Testis (tissue), 3 donors: ENCODE measurements around the gene TMED6. TPM values are rescaled to one million over a fixed set of nuclear protein-coding genes. Genes with fewer than 3 reads are reported as not detected.

Experiments used
- DNase-seq: peaks from one replicate; pipeline ENCODE4 v3.0.0-alpha.2; 2019
- H3K27ac ChIP-seq, 2 donors: fragments of 200-600 bp; sonication (generic); one replicate each; pipeline ENCODE4 v1.5.1; 2019
- H3K27me3 ChIP-seq: fragments of 200-600 bp; sonication (generic); one replicate; pipeline ENCODE4 v1.5.1; 2019
- H3K36me3 ChIP-seq: fragments of 200-600 bp; sonication (generic); one replicate; pipeline ENCODE4 v1.5.1; 2017; ENCODE audit warnings: low read depth; ENCODE audit errors: missing control alignments
- H3K4me1 ChIP-seq: fragments of 200-600 bp; sonication (generic); one replicate; pipeline ENCODE4 v1.5.1; 2019
- H3K4me3 ChIP-seq, 2 donors: fragments of 200-600 bp; sonication (generic); one replicate each; pipeline ENCODE4 v1.5.1; 2017 to 2019
- H3K9me3 ChIP-seq: fragments of 200-600 bp; sonication (generic); one replicate; pipeline ENCODE4 v1.5.1; 2017
- POLR2A ChIP-seq: fragments of 450-650 bp; IDR thresholded peaks from one replicate; pipeline ENCODE4 v1.6.1; 2017; ENCODE audit warnings: antibody characterized with exemption, mild to moderate bottlenecking, moderate library complexity
- WGBS, 2 donors: methylation state at CpG; one replicate each; pipeline ENCODE4 v1.1.5; 2018; 5-methylcytosine and 5-hydroxymethylcytosine counted together
- intact Hi-C: fragments of 100-400 bp; cut with DNase I; formaldehyde crosslinking; loops from one replicate; pipeline ENCODE4 v1.15.1; 2023; ENCODE audit warnings: low total_unique reads
- polyA plus RNA-seq: library from polyadenylated mRNA; stranded (reverse); fragments of 350-450 nt; fragmentation: Illumina TruSeq; extraction: RNeasy Lipid Tissue Mini Kit (QIAGEN cat#74804); gene quantifications from one replicate; pipeline ENCODE4 v1.2.3, GENCODE V29; 2014; ENCODE audit warnings: low read depth, low replicate concordance; ENCODE audit not compliant: insufficient read depth
- total RNA-seq, 2 donors: library from RNA; depleted of rRNA; stranded (reverse); fragments of >200 nt; gene quantifications; one replicate each; pipeline ENCODE4 v1.2.3, GENCODE V29; 2016
- TF ChIP-seq, protein P1 (sequence below), 3 experiments: fragments of 450-650 bp in 2 of 3; fragments of 200-600 bp in 1 of 3; sonication (generic) in 1 of 3; IDR thresholded peaks; one replicate each; pipeline ENCODE4 v1.5.1; 2016 to 2019; ENCODE audit warnings: antibody characterized with exemption in 3 of 3, mild to moderate bottlenecking in 2 of 3, moderate library complexity in 1 of 3

The TMED6 gene
- total and polyA plus RNA-seq, 3 donors from 2014 or later = 1.4 to 1.6 TPM; not detected in 1

DNA sequence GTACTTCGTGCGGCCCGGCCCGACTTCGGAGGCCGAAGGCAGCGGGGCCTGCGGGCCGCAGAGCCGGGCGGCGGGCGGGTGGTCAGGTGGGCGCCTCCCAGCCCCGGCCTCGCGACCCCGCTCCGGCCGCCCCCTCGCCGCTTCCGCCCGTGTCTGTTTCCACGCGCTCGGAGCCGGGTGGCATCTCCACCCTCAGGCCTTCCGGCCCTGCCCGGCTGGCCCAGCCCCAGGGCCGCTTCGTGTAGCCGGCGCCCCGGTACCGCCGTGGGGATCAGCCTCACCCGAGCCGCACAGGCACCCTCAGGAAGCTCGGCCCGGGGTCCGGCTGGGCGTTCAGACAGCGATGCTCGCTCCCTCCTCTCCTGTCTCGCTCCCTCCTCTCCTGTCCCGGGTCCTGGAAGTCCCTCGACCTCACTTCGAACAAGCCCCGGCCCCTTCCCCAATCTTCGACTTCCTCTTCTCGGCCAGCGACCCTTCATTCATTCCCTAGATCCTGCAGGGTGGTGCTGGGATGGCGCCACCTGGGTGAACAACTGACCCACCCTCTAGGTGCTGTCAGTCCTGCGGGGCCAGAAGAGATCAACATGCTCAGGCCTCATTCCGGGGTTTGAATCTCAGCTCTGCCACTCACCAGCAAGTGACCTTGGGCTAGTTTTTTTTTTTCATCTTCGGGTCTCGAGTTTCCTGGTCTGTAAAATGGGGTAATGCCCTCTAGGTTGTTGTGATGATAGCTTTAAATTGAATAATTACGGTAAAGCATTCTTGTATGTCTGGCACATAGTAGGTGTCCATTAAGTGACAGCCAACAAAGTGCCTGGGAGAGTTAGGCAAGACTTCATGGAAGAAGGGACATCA, 39.8 kb downstream of the TMED6 start:
- WGBS, 2 donors = 1 to 4% methylated on average over 12 to 37 of the region's 59 CpGs
- TF ChIP-seq, protein P1, sequence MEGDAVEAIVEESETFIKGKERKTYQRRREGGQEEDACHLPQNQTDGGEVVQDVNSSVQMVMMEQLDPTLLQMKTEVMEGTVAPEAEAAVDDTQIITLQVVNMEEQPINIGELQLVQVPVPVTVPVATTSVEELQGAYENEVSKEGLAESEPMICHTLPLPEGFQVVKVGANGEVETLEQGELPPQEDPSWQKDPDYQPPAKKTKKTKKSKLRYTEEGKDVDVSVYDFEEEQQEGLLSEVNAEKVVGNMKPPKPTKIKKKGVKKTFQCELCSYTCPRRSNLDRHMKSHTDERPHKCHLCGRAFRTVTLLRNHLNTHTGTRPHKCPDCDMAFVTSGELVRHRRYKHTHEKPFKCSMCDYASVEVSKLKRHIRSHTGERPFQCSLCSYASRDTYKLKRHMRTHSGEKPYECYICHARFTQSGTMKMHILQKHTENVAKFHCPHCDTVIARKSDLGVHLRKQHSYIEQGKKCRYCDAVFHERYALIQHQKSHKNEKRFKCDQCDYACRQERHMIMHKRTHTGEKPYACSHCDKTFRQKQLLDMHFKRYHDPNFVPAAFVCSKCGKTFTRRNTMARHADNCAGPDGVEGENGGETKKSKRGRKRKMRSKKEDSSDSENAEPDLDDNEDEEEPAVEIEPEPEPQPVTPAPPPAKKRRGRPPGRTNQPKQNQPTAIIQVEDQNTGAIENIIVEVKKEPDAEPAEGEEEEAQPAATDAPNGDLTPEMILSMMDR (IDR thresholded peaks at IDR 0.05) = no peak
- TF ChIP-seq POLR2A = no peak
- DNase-seq = peak; percentile 51
- intact Hi-C loops = no loop called here
- Histone ChIP-seq H3K36me3 (no peaks in the 10 kb centered on the region), H3K27me3 (no peaks in the 10 kb centered on the region), H3K4me3 (peak overlapping the region; percentile 82 to 96), H3K4me1 (peaks cover 9% of the 10 kb centered on the region), H3K27ac (peak overlapping the region; percentile 64 to 89), H3K9me3 (no peaks in the 10 kb centered on the region)

DNA sequence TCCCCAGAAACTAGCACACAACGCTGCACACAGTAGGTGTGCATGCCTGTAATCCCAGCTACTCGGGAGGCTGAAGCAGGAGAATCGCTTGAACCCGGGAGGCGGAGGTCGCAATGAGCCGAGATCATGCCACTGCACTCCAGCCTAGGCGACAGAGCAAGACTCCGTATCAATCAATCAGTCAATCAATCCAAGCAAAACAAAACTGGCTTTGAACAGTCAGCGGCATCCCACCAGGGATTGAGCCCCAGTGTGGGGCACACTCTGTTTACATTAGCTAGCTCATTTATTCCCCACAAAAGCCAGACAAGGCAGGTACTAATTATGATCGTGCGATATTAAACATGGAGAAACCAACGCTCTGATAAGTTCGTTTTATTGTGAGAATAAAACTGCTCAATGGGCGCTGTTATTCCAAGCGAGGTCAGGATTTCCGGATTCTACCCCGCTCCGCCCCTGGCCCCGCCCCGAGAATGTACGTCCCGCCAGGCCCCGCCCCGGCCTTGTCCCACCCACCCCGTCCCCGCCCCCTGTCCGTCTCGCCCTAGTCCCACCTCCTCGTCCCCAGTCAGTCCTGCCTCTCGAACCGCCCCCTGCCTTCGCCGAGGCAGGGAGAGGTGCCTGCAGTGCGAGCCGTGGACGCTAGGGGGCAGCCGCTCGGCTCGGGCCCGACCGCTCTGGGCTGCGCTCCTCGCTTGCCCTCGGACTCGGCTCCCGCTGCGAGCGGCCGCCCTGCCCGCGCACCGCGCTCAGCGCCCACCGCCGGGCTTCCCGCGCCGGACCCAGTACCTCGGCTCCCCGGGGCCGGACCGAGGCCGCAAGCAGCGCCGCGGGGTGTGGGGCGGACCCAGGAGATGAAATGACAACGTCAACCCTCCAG, 40.7 kb downstream of the TMED6 start, which contains the start of gene VPS4A:
Gene VPS4A (plus strand): TSS at position 698 of the 880 bp plus-strand sequence. CDS start 162 bp downstream, at position 860.
- intact Hi-C loops = no loop called here
- Histone ChIP-seq H3K9me3 (no peaks in the 10 kb centered on the region), H3K27me3 (no peaks in the 10 kb centered on the region), H3K4me3 (peak within 1 kb of the TSS; percentile 82 to 96), H3K36me3 (no peaks in the 10 kb centered on the region), H3K4me1 (peaks cover 9% of the 10 kb centered on the region), H3K27ac (peak within 1 kb of the TSS; percentile 64 to 89)
- TF ChIP-seq, protein P1 (IDR thresholded peaks at IDR 0.05) = peak; percentile 88 to 96 (median 93)
- no peak for TF ChIP-seq POLR2A
- DNase-seq = peak; percentile 98
- 12 to 28% methylated on average over 17 to 42 of the region's 70 CpGs for WGBS, 2 donors

DNA sequence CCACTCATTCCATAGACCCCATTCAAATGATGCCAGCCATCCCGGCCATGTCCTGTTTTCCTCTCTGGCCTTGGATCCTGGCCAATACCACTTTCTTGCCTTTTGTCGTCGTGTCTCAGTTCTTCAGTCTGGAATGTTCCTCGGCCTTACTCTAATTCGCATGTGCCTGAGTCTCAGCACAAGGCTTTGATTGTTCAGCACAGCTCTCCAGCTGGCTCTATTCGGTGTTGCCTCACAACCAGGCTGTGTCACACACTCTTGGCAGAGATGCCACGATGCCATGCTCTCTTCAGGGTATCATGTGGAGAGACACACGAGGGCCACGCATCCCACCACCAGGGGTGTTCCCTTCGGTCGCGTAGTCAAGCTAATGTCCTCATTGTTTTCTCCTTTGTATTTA, 42.3 kb downstream of the TMED6 start:
- WGBS, 2 donors = 77 to 80% methylated on average over 12 of the region's 12 CpGs
- Histone ChIP-seq H3K4me1 (peaks cover 9% of the 10 kb centered on the region), H3K4me3 (no peak overlapping the region), H3K27ac (no peak overlapping the region), H3K36me3 (no peaks in the 10 kb centered on the region), H3K9me3 (no peaks in the 10 kb centered on the region), H3K27me3 (no peaks in the 10 kb centered on the region)
- no peak for DNase-seq
- intact Hi-C loops = no loop called here
- no peak for TF ChIP-seq POLR2A
- TF ChIP-seq, protein P1 (IDR thresholded peaks at IDR 0.05) = no peak

DNA sequence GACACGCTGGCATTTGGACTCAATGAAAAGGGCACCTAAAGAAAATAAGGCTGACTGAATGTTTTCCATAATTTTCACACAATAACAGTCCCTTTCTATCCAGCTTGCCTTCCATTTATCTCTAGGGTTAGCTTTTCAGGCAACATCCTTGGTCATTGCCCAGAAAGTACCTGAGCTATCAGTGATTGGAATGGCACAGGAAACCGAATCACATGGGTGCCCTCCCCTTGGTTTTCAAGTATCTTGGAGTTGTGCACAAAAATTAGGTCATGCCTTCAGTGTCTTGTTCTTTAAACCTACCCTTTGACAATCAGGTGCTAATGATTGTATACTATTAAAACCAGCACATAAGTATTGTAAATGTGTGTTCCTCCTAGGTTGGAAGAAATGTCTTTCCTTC, 43.7 kb downstream of the TMED6 start:
- DNase-seq = no peak
- peaks cover 9% of the 10 kb centered on the region for H3K4me1 ChIP-seq
- intact Hi-C loops = no loop called here
- H3K36me3 ChIP-seq = no peaks in the 10 kb centered on the region
- TF ChIP-seq POLR2A = no peak
- TF ChIP-seq, protein P1 (IDR thresholded peaks at IDR 0.05) = no peak
- no peak overlapping the region for H3K4me3 ChIP-seq
- no peak overlapping the region for H3K27ac ChIP-seq
- WGBS, 2 donors = 87 to 95% methylated on average over 2 of the region's 2 CpGs
- H3K27me3 ChIP-seq = no peaks in the 10 kb centered on the region
- no peaks in the 10 kb centered on the region for H3K9me3 ChIP-seq
